GM19372 (cell line): Measurements from ENCODE around the gene GNAT2.
"Not testable (repeated sequence)": the region's sequence is repeated elsewhere in the genome, so short reads cannot be mapped to it uniquely, and the experiment has no call there.

ENCODE experiments used
- ATAC-seq: cut with Tn5 transposase; IDR thresholded peaks from one replicate; pipeline ENCODE4 v1.9.1; 2021; ENCODE audit warnings: mild to moderate bottlenecking, low read depth, moderate library complexity; ENCODE audit not compliant: unreplicated experiment

GNAT2 gene

DNA sequence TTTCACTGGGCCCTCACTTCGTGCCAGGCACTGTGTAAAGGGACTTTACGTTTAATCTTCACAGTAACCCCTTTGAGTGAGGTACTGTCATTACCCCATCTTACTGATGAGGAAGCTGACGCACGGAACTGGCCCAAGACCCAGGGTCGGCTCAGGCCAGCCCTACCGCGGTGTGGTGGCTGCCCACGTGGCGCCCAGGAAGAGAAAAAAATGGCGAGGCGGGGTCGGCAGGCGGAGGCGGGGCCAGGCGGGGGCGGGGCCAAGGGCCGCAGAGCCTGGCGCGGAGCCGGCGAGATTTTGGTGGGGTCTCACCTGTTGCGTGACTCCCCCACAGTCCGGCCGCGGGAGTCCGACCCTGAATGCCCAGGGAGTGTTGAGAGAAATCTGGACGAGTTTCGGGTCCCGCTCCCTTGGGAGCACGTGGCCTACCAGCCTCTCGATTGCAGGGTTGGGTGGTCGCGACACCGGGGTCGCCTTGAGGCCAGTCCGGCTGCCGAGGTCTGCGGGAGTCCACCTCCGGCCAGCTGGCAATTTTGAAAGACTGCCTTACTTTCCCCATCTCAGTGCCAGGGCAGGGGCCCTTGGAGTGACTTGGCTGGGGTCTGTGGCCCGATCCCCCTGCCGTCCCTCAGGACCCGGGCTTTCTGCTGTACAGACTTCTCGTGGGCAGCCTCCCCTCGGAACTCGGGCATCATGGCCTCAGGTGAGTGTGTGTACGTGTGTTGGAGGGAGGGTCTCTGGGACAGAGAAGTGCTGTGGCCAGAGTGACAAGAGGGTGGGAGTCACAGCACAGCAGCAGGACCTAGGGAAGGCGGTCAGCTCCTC lies at the start of gene GNAT2, which contains the start of gene AMPD2:
TSS of gene GNAT2 (minus strand) at position 41 of the 825 bp plus-strand sequence. CDS start 6,746 bp downstream, outside the sequence.
TSS of gene AMPD2 (plus strand) at position 262 of the 825 bp plus-strand sequence. CDS start 1,339 bp downstream, outside the sequence.
- ATAC-seq, result peak; percentile 60

DNA sequence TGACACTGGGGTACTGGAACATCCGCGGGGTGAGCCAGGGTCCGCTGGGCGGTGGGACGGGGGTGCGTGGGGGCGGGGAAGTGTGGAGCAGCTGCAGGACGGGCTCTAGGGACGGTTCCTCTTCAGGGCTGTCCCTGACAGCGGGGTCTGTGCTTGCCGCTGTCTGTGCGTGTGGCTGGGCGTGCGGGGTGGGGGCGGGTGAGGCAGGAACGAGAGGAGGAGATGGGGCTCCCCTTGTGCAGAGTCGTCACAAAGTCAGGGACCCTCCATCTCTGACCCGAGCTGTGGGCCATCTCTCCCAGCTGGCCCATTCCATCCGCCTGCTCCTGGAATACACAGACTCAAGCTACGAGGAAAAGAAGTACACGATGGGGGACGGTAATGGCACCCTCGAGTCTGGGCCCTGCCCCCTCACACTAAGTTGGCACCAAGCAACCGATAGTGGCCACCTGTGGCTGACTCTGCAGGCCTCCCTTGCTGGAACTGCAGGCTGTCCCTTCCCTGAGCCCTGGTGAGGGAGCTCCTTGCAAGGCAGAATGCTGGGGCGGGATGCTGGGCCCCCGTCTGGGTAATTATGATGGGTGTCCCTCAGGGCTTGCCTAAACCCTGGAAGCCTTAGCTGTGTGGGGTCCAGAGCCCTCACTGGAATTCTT lies 48.8 kb upstream of the GNAT2 start:
- no peak for ATAC-seq

DNA sequence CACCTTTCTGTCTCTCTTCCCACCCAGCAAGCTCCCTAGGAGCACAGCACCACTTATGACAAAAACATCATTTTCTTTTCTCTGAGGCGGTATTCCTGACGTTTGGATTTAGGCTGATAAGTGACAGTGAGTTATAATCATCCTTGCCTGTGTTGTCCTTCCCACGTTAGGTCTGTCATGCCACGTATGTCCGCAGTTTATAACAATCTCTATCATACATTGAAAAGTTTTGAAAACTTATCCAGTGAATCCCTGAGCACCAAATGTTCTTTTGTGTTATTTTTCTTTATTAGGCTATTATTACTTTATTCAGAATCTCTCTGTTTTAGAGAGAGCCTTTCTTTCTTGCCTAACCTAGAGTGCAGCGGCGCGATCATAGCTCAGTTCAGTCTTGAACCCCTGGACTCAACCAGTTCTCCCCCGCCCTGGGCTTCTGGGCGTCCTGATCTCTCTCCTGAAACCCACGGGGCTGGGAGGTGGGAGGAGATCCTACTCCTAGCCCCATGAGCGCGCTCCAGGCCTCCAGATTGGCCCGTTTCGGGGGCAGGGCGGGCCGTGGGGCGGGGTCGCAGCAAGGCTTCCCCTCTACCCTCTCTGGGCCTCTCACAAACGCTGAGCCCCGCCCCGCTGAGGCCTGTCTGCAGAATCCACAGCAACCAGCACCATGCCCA lies 48.2 kb upstream of the GNAT2 start, which contains the start of gene GSTM2:
TSS of gene GSTM2 (plus strand) at position 606 of the 671 bp plus-strand sequence. CDS start at position 665, 59 bp downstream.
- ATAC-seq, result peak; percentile 87

DNA sequence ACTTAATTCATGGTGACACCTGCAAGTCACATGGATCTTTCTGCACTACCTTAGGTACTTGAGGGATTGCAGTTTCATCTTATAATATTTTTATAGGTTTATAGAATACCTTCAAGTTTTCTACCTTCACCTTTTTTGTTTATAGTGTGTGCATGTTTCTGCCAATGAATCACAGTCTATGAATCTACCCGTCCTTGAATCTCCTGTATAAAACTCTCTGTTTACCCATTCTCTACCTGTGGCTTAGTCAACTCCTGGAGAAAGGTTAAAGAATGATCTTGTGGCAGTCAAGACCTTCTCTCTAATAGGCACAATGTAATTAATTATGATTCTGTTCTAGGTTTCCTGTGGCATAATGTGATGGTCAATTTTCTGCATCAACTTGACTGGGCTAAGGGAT lies 45.3 kb upstream of the GNAT2 start:
- no peak for ATAC-seq

DNA sequence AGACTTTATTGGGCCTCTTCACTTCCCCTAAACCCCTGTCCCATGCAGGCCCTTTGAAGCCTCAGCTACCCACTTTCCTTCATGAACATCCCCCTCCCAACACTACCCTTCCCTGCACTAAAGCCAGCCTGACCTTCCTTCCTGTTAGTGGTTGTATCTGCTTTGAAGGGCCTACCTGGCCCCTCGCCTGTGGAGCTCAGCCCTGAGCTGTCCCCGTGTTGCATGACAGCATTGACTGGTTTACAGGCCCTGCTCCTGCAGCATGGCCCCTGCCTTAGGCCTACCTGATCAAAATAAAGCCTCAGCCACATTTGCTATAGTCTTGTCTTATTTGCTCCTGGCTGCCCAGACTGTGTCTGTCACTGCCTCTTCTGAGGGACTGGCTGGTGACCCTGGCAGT lies 42.0 kb upstream of the GNAT2 start:
- no peak for ATAC-seq

DNA sequence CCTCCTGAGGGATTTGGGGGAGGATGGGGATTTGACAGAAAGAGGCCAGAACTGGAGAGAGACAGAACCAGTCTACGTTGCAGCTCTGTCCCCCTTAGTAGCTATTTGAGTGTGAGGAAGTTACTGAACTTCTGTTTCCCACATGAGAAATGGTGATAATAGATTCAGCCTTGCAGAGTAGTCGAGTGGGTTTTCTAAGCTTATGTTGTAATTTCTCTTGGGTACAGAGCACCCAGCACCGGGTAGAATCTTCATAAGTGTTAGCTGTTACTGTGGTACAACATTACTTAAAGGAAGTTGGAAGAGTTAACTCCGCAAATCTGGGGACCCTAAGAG lies 41.2 kb upstream of the GNAT2 start:
- not testable (repeated sequence) for ATAC-seq

DNA sequence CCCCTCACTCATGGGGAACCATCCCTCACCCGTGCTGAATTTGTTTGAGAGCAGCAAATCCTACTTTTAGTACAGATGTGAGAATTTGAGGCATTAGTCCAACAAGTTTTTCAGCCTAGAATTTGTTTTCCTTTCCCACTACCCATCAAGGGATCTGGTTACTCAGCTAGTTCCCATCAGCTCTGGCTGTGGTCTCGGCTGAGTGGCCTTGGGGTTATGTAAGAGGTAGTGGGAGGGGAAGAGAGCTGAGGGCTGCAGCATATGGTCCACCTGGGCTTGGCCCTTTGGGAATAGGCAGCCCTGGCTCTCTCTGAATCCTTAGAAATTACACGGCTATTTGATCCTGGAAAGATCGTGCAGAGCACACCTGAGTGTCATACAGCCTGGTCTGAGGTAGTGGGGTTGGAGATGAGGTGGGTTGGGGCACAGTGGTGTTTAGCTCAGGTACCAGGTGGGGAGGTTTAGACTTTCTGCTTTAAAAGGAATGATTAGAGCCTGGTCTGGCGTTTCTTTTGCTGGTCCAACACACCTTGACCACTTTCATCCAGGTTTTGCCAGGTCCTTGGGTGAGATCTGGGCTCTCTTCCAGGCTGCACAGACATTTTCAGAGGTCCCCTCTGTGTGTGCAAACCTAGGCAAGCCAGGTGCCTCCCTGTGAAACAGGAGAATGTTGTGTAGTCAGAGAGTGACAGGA lies 40.7 kb upstream of the GNAT2 start:
- ATAC-seq, result no peak

DNA sequence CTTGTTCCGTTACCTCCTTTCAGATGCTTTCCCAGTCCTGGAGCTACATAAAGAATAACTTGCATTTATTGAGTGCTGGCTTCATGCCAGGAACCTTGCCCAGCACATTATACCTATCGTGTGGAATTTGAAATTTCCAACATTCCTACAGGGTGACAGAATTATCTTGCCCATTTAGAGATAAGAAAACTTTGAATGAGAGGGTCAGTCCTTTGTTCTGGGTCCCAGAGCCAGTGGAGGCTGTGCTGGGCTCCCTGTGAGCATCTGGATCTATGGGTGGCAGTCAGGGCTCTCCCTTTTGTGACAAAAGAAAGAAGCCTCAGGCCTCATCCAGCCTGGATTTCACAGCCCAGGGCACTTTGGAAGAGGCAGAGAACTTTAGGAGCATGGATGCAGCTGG lies 39.7 kb upstream of the GNAT2 start:
- no peak for ATAC-seq

DNA sequence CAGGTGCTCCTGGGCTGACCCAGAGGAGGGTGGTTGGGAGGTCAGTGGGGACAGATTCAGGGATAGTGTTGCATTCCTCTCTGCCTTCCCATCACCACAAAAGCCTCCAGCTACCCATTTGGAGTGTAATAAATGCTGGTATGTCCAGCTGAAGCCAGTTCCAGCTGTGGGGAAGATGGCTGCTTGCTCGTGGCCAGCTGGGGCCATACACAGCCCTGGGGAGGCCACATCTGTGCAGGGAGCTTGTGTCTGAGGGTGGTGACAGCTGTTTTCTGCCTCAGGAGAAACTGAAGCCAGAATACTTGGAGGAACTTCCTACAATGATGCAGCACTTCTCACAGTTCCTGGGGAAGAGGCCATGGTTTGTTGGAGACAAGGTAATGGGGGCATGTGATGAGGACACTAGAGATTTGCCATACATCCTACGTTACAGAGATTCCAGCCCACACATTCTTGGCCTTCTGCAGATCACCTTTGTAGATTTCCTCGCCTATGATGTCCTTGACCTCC lies 39.2 kb upstream of the GNAT2 start:
- ATAC-seq, result no peak

DNA sequence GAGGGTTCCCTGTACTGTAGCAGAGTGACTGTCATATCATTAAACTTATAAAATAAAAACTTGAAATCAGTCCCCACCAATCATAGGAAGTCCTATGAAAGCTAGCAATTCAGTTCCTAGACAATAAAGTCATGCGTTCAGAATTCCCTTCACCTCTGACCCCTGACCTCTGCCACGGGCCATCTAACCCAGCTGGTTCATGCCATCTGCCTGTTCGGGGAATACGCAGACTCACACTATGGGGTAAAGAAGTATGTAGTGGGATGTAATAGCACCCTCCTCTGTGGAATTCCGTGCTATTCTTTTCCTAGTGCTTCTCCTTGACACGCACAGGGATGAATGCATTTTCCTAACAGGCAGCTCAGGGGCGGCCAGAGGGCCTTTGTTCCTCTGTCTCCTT lies 38.6 kb upstream of the GNAT2 start:
- ATAC-seq, result no peak

DNA sequence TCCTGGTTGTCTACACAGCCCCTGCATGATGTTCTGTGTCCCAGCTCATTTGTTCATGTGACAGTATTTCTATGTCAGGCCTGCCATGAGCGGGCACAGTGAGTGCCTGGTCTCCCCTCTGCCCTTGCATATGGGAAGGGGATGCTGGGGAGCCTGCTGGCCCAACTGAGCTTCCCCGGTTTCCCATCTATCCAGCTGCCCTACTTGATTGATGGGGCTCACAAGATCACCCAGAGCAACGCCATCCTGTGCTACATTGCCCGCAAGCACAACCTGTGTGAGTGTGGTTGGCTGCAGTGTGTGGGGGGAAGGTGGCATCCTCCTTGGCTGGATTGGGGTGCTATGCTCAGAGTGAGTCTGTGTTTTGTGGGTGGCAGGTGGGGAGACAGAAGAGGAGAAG lies 38.0 kb upstream of the GNAT2 start:
- no peak for ATAC-seq

DNA sequence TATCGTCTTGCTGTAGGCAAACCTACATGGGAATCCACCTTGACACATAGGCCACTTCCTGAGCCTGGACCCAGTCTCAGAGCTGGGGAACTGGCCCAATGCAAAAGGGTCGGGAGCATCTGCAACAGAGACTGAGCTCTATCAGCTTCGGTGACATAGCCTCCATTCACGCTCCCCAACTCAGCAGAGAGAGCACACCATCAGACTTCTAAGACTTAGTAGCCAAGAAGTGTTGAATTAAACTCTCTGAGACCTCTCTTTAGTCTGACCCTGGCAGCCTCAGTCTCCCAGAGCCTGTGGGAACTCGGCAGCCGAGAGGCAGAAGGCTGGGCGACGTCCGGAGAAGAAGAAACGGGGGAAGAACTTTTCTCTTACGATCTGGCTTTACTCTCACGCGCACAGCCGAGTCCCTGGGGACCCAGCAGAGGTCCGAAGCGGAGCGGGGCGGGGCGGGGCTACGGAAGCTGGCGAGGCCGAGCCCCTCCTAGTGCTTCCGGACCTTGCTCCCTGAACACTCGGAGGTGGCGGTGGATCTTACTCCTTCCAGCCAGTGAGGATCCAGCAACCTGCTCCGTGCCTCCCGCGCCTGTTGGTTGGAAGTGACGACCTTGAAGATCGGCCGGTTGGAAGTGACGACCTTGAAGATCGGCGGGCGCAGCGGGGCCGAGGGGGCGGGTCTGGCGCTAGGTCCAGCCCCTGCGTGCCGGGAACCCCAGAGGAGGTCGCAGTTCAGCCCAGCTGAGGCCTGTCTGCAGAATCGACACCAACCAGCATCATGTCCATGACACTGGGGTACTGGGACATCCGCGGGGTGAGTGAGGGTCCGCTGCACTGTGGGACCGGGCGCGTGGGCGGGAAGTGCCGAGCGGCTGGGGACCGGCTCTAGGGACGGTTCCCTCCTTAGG lies 36.5 kb upstream of the GNAT2 start, which contains the start of gene GSTM4:
TSS of gene GSTM4 (plus strand) at position 485 of the 905 bp plus-strand sequence. CDS start at position 776, 291 bp downstream.
- peak; percentile 89 for ATAC-seq

DNA sequence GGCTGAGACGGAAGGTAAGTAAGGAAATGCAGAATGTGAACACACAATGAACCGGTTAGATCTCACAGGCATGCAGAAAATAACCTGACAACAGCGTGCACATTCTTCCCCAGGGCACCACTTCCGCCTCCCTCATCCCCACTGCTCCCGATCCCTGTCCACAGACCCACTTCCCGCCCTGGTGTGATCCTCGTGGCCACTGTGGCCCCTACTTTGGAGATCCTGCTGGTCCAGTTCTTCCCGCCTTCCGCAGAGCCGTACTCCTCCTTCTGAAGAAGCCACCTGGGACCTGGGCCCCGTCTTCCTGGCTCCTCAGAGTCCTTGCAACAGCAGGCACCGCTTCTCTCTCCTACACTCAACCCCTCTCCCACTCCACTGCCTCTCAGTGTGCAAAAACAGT lies 35.1 kb upstream of the GNAT2 start:
- no peak for ATAC-seq

DNA sequence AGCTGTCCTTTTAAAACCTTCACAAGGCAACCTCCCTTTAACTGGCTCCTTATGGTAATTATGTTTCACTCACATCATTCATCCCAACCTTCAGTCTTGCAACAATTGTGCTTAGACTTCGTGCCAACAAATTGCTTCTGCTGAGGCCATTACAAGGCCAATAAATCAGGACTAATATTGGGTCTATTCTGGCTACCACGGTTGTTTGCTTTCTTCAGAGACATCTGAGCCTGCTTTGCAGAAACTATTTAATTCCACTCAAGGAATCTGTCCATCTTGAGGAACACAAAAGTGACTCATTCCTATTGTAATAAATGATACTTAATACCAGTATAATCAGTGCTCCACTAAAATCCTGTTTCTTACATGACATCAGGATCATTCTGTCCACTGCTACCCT lies 33.9 kb upstream of the GNAT2 start:
- ATAC-seq, result no peak

DNA sequence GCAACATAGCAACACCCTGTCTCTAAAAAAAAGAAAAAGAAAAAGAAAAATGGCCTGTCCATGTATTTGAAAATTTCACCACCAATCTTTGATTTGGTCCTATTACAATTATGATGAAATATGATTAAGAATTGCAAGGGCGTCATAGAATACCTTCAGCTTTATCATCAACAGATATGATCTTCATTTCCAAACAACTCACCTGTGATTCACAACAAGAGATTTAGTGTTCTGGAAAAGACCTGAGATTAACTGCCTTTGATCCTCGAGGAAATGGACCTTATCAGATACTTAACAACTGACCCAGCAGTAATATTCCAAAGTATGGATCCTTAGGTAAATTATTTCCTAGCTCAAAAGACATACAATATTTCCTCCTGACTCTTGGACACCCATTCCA lies 33.0 kb upstream of the GNAT2 start:
- no peak for ATAC-seq

DNA sequence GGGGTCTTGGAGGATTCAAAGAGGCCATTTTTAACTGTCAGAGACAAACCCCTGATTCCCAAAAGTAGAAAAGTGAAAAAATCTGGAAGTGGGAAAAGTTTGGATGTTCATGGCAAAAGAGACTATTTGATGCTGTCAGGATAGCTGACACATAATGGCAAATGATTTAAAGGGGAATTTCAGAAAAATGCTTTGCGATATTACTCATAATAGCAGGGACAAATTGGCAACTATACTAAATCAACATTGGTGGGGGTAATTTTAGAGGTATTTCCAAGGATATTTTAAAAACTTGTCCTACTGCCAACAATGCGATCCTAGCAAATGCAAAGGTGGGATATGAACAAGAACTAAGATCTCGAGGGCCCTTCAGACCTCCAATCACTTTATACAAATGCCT lies 31.2 kb upstream of the GNAT2 start:
- no peak for ATAC-seq

DNA sequence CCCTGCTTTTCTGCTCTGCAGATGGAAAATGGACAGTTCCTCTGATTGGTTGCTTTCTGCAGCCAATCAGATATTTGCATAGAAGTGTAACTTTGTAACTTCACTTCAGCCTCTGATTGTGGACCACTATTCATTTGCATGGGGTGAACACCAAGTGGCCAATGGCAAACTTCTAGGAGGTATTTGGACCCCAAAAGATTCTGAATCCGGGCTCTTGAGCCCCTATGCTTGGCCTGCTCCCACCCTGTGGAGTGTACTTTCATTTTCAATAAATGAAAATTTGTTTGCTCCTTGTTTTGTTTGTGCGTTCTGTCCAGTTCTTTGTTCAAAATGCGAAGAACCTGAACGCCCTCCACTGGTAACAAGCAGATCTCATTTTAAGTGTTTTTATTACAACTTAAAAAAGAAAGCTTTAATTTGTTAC lies 30.1 kb upstream of the GNAT2 start:
- no peak for ATAC-seq

DNA sequence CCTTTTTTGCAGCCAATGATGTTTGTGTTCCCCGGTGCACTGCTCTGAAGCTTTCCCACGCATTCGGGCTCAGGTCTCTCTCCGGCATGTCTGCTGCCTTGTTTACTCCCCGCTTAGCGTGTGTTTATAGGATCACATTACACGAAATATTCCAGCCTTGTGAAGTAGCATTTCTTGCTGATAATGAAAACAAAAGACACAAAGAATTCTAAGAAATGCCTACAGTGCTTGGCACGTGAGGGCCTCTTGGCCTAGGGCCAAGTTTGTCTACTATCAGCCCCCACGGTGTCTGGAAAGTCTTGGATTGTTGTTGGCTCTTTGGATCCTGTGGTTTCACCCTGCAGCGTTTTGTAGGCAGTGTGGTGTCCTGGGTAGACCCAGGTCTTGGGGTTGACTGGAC lies 25.3 kb upstream of the GNAT2 start:
- no peak for ATAC-seq
